Measurements from ENCODE around the gene ABO. TPM values are rescaled to one million over a fixed set of nuclear protein-coding genes. Genes with fewer than 3 reads are reported as not detected.
"Not testable (repeated sequence)": the region's sequence is repeated elsewhere in the genome, so short reads cannot be mapped to it uniquely, and the experiment has no call there.

Gene ABO
- total RNA-seq, 6 experiments from 2014 or later: not detected

DNA sequence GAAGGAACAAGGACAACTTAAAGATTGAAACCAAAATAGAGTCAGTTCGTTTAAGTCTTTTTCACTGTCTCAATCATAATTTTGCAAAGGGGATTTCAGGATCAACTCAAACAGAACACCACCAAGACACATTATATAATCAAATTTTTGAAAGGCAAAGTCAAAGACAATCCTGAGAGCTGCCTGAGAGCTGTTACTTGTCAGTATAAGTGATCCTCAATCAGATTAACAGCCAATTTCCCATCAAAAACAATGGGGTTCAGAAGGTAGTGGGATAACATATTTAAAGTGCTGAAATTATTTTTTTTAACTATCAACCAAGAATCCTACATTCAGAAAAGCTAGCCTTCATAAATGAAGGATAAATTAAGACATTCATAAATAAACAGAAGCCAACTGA is 19.3 kb upstream of the ABO start:
- H3K36me3 Mint-ChIP-seq (ENCODE audit: low read depth): peaks cover 18% of the 10 kb centered on the region; the same call in 1 of the 2 replicates
- peaks cover 28% of the 10 kb centered on the region for H3K9me3 Mint-ChIP-seq
- DNase-seq: no peak
- no peak overlapping the region for H3K27ac Mint-ChIP-seq
- no peaks in the 10 kb centered on the region for H3K4me1 Mint-ChIP-seq (ENCODE audit: low read depth)
- H3K27me3 Mint-ChIP-seq (ENCODE audit: insufficient read depth): peaks cover 26% of the 10 kb centered on the region
- no peak overlapping the region for H3K4me3 Mint-ChIP-seq
- TF ChIP-seq, protein P1, sequence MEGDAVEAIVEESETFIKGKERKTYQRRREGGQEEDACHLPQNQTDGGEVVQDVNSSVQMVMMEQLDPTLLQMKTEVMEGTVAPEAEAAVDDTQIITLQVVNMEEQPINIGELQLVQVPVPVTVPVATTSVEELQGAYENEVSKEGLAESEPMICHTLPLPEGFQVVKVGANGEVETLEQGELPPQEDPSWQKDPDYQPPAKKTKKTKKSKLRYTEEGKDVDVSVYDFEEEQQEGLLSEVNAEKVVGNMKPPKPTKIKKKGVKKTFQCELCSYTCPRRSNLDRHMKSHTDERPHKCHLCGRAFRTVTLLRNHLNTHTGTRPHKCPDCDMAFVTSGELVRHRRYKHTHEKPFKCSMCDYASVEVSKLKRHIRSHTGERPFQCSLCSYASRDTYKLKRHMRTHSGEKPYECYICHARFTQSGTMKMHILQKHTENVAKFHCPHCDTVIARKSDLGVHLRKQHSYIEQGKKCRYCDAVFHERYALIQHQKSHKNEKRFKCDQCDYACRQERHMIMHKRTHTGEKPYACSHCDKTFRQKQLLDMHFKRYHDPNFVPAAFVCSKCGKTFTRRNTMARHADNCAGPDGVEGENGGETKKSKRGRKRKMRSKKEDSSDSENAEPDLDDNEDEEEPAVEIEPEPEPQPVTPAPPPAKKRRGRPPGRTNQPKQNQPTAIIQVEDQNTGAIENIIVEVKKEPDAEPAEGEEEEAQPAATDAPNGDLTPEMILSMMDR (IDR thresholded peaks at IDR 0.05): no peak

DNA sequence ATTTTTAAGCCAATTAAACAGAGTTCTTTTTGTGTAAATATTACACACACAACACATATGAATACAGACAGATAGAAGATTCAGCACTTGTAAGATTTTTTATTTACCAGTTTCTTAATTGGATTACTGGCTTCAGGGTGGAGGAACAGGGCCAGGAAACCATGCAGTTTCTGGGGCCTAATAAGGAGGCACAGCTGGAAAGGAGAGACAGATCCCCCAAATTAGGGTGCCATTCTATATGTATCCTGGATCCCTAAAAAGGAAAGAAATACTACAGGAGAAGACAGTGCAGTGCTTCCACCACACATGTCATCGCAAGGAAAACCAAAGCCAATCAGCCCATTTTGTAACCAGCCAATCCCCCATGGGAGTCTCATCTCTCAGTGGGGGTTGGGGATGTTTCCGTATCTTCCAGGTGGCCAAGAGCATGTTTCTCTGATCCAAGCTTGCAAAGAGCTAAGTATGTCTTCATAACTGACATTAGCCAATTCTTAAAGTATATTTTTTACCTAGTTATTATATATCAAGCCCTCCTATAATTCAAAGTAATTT is 15.8 kb upstream of the ABO start:
- no peak for DNase-seq

GRCh38 chr9:133286523-133286922 is 11.5 kb upstream of the ABO start:
- Mint-ChIP-seq H3K4me3 (no peak overlapping the region), H3K27me3 (ENCODE audit: insufficient read depth) (peaks cover 10% of the 10 kb centered on the region; the same call in 1 of the 2 replicates), H3K4me1 (ENCODE audit: low read depth) (peaks cover 5% of the 10 kb centered on the region; the same call in 1 of the 2 replicates), H3K9me3 (peaks cover 29% of the 10 kb centered on the region), H3K36me3 (ENCODE audit: low read depth) (peaks cover 15% of the 10 kb centered on the region; the same call in 1 of the 2 replicates), H3K27ac (no peak overlapping the region)
- TF ChIP-seq, protein P1 (IDR thresholded peaks at IDR 0.05): no peak
- no peak for DNase-seq

More for the DNA sequence above, 15.8 kb upstream of the ABO start:
- TF ChIP-seq, protein P1 (IDR thresholded peaks at IDR 0.05): no peak
- Mint-ChIP-seq H3K4me3 (no peak overlapping the region), H3K36me3 (ENCODE audit: low read depth) (peaks cover 18% of the 10 kb centered on the region; the same call in 1 of the 2 replicates), H3K27ac (no peak overlapping the region), H3K27me3 (ENCODE audit: insufficient read depth) (peaks cover 19% of the 10 kb centered on the region; the same call in 1 of the 2 replicates), H3K4me1 (ENCODE audit: low read depth) (peaks cover 5% of the 10 kb centered on the region; the same call in 1 of the 2 replicates), H3K9me3 (peaks cover 36% of the 10 kb centered on the region)

- no peak overlapping the region for H3K27ac Mint-ChIP-seq
- no peak overlapping the region for H3K4me3 Mint-ChIP-seq
- TF ChIP-seq, protein P1 (IDR thresholded peaks at IDR 0.05): no peak
- H3K27me3 Mint-ChIP-seq (ENCODE audit: insufficient read depth): peaks cover 9% of the 10 kb centered on the region
- no peak for DNase-seq
- peaks cover 17% of the 10 kb centered on the region for H3K9me3 Mint-ChIP-seq
- H3K4me1 Mint-ChIP-seq (ENCODE audit: low read depth): peaks cover 5% of the 10 kb centered on the region; the same call in 1 of the 2 replicates
- peaks cover 3% of the 10 kb centered on the region; the same call in 1 of the 2 replicates for H3K36me3 Mint-ChIP-seq (ENCODE audit: low read depth)
These were observed 10.3 kb upstream of the ABO start for GRCh38 chr9:133285252-133285775.

DNA sequence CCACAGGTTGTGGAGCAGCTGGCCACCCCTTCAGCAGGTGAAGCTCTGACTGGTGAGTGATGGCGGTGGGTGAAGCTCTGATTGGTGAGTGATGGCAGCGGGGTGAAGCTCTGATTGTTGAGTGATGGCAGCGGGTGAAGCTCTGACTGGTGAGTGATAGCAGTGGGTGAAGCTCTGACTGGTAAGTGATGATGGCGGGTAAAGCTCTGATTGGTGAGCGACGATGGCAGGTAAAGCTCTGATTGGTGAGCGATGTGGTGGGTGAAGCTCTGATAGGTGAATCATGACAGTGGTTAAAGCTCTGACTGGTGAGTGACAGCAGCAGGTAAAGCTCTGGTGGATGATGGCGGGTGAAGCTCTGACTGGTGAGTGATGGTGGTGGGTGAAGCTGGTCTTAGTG is 9.4 kb upstream of the ABO start:
- no peak for DNase-seq
- Mint-ChIP-seq H3K4me1 (ENCODE audit: low read depth) (peaks cover 5% of the 10 kb centered on the region; the same call in 1 of the 2 replicates), H3K36me3 (ENCODE audit: low read depth) (no peaks in the 10 kb centered on the region; the same call in 1 of the 2 replicates), H3K4me3 (no peak overlapping the region), H3K27me3 (ENCODE audit: insufficient read depth) (peaks cover 14% of the 10 kb centered on the region), H3K9me3 (peaks cover 8% of the 10 kb centered on the region), H3K27ac (no peak overlapping the region)
- TF ChIP-seq, protein P1 (IDR thresholded peaks at IDR 0.05): no peak

DNA sequence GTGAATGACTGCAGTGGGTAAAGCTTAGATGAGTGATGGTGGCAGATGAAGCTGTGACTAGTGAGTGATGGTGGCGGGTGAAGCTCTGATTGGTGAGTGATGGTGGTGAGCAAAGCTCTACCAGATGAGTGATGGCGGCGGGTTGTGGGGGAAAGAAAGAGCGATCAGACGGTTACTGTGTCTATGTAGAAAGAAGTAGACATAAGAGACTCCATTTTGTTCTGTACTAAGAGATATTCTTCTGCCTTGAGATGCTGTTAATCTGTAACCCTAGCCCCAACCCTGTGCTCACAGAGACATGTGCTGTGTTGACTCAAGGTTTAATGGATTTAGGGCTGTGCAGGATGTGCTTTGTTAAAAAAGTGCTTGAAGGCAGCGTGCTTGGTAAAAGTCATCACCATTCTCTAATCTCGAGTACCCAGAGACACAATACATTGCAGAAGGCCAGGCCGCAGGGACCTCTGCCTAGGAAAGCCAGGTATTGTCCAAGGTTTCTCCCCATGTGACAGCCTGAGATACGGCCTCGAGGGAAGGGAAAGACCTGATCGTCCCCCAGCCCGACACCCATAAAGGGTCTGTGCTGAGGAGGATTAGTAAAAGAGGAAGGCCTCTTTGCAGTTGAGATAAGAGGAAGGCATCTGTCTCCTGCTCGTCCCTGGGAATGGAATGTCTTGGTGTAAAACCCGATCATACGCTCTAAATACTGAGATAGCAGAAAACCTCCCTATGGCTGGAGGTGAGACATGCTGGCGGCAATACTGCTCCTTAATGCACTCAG is 8.4 kb upstream of the ABO start:
- not testable (repeated sequence) for H3K36me3 Mint-ChIP-seq (ENCODE audit: low read depth); H3K27ac Mint-ChIP-seq; H3K4me1 Mint-ChIP-seq (ENCODE audit: low read depth); H3K9me3 Mint-ChIP-seq; H3K4me3 Mint-ChIP-seq; DNase-seq
- peaks cover 20% of the 10 kb centered on the region for H3K27me3 Mint-ChIP-seq (ENCODE audit: insufficient read depth)

All from HFFc6 (cell line).